Stromal cell of bone marrow (primary cell): ENCODE results near the gene UROC1.

Experiments used
- DNase-seq: peaks from one replicate; pipeline ENCODE4 v3.0.0-alpha.2; 2012; ENCODE audit warnings: low read depth

UROC1 gene

GRCh38 chr3:126460381-126460780, 57.2 kb downstream of the UROC1 start:
- DNase-seq: no peak

GRCh38 chr3:126459763-126460127, 57.8 kb downstream of the UROC1 start:
- DNase-seq: no peak

GRCh38 chr3:126459111-126459762, 58.3 kb downstream of the UROC1 start:
- no peak for DNase-seq

- no peak for DNase-seq
Observed at GRCh38 chr3:126456766-126457388, 60.7 kb downstream of the UROC1 start.

- no peak for DNase-seq
Observed at GRCh38 chr3:126456211-126456610, 61.4 kb downstream of the UROC1 start.

GRCh38 chr3:126454437-126455198, 63.0 kb downstream of the UROC1 start:
- DNase-seq: no peak

GRCh38 chr3:126454025-126454424, 63.5 kb downstream of the UROC1 start:
- no peak for DNase-seq

- no peak for DNase-seq
Observed at GRCh38 chr3:126452213-126452612, 65.4 kb downstream of the UROC1 start.

- DNase-seq: no peak
Observed at GRCh38 chr3:126451511-126451910, 66.1 kb downstream of the UROC1 start.

- DNase-seq: no peak
Observed at GRCh38 chr3:126450744-126451143, 66.8 kb downstream of the UROC1 start.

- DNase-seq: no peak
Observed at GRCh38 chr3:126450219-126450618, 67.4 kb downstream of the UROC1 start.

- no peak for DNase-seq
Observed at GRCh38 chr3:126449621-126450051, 67.9 kb downstream of the UROC1 start.

- no peak for DNase-seq
Observed at GRCh38 chr3:126448893-126449180, 68.7 kb downstream of the UROC1 start.

- no peak for DNase-seq
Observed at GRCh38 chr3:126448136-126448892, 69.3 kb downstream of the UROC1 start.

- no peak for DNase-seq
Observed at GRCh38 chr3:126447456-126448106, 70.0 kb downstream of the UROC1 start.

GRCh38 chr3:126446791-126447190, 70.8 kb downstream of the UROC1 start:
- DNase-seq: no peak

GRCh38 chr3:126446301-126446700, 71.3 kb downstream of the UROC1 start:
- no peak for DNase-seq

- no peak for DNase-seq
Observed at GRCh38 chr3:126445506-126445905, 72.1 kb downstream of the UROC1 start.

- DNase-seq: no peak
Observed at GRCh38 chr3:126442856-126443242, 74.7 kb downstream of the UROC1 start.

GRCh38 chr3:126442094-126442855, 75.3 kb downstream of the UROC1 start:
- DNase-seq: no peak

- no peak for DNase-seq
Observed at GRCh38 chr3:126441256-126441880, 76.2 kb downstream of the UROC1 start.
